Left cardiac atrium (tissue), 4 donors: ENCODE measurements around the gene ULK4. TPM values are rescaled to one million over a fixed set of nuclear protein-coding genes. Genes with fewer than 3 reads are reported as not detected.
"Not testable (repeated sequence)": the region's sequence is repeated elsewhere in the genome, so short reads cannot be mapped to it uniquely, and the experiment has no call there.

ENCODE experiments used
- ATAC-seq, 2 donors: fragments of 200-7000 bp; cut with Tn5 transposase; one replicate each; pipeline ENCODE4 v1.9.1; 2020; ENCODE audit warnings: mild to moderate bottlenecking in 2 of 2, moderate library complexity in 2 of 2
- DNase-seq: peaks from one replicate; pipeline ENCODE4 v3.0.0-alpha.2; 2020
- intact Hi-C, 2 donors: fragments of 100-400 bp; cut with DNase I; formaldehyde crosslinking; loops; one replicate each; pipeline versions ENCODE4 v1.14.1 to v1.15.1; 2022 to 2023
- total RNA-seq, 2 donors: library from RNA; stranded (reverse); fragmentation: NEBNext Ultra II Directional; extraction: Animal tissue kit (Norgen Biotek cat#: 25700); gene quantifications; one replicate each; pipeline ENCODE4 v1.2.1, GENCODE V29; 2021
- donor health status: DM: no; HTN: yes; CAD: no.
- donor health status: DM: no; HTN: yes; CAD: no; lungs with severe emphysema.
- donor health status: DM: yes; HTN: yes; CAD: no.
- donor health status: Dilated cardiomyopathy.

The ULK4 gene
- total RNA-seq, 2 donors from 2014 or later, result 12.7 to 13.8 TPM

DNA sequence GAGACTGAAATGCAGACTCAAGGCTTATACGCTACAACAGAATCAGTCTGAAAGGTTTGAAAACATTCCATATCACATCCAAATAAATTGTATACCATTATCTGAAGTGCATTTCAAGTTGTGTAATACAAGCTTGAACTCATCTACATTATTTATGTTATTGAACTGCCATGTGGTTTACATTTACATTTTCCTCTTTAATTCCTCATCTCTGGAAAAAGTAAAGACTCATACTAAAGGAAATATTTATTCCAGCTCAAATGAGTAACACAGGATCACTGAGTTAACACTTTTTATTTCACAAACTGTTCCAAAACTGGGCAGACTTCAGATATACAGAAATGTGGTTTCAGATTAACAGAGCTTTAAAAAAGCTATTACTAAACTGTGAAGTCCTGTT is 282.5 kb downstream of the ULK4 start:
- intact Hi-C loops, result no loop called here
- DNase-seq (no peak), ATAC-seq (no peak)

DNA sequence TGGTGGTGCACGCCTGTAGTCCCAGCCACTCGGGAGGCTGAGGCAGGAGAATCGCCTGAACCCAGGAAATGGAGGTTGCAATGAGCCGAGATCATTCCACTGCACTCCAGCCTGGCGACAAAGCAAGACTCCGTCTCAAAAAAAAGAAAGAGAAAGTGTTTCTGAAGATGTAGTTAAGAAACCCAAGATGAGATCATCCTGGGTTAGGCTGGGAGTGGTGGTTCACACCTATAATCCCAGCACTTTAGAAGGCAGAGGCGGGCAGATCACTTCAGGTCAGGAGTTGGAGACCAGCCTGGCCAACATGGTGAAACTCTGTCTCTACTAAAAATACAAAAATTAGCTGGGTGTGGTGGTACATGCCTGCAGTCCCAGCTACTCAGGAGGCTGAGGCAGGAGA is 286.8 kb downstream of the ULK4 start:
- intact Hi-C loops, DNase-seq, ATAC-seq: not testable (repeated sequence)

- ATAC-seq, result no peak
- intact Hi-C loops, result no loop called here
Measured at GRCh38 chr3:41674449-41674848, 287.5 kb downstream of the ULK4 start.

DNA sequence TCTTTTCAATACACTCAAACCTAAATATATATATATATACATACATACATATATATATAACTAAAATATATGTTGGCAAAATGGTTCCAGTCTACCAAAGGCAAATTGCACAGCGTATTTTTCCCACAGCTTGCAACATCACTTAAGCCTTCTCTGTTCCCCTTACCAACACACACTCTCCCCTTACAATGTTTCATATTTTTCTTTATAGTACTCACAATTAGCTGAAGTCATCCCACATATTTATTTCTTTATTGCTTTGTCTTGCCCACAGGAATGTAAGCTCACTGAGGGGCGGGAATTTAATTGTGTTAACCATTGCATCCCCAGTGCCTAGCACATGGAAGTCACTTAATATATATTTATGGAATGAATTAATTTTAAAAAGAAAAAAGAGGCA is 288.3 kb downstream of the ULK4 start:
- intact Hi-C loops, result no loop called here
- ATAC-seq (no peak), DNase-seq (no peak)

More at GRCh38 chr3:41674449-41674848, 287.5 kb downstream of the ULK4 start:
- no peak for DNase-seq

- ATAC-seq (no peak), DNase-seq (no peak)
- intact Hi-C loops, result no loop called here
Measured at GRCh38 chr3:41668379-41668778, 293.5 kb downstream of the ULK4 start.

- ATAC-seq (no peak), DNase-seq (no peak)
- intact Hi-C loops, result no loop called here
Measured at GRCh38 chr3:41662288-41662687, 299.6 kb downstream of the ULK4 start.

GRCh38 chr3:41661796-41662195 is 300.1 kb downstream of the ULK4 start:
- DNase-seq (no peak), ATAC-seq (no peak)
- intact Hi-C loops, result no loop called here

- no peak for ATAC-seq
- no peak for DNase-seq
- intact Hi-C loops, result no loop called here
Measured at GRCh38 chr3:41660510-41660909, 301.4 kb downstream of the ULK4 start.

DNA sequence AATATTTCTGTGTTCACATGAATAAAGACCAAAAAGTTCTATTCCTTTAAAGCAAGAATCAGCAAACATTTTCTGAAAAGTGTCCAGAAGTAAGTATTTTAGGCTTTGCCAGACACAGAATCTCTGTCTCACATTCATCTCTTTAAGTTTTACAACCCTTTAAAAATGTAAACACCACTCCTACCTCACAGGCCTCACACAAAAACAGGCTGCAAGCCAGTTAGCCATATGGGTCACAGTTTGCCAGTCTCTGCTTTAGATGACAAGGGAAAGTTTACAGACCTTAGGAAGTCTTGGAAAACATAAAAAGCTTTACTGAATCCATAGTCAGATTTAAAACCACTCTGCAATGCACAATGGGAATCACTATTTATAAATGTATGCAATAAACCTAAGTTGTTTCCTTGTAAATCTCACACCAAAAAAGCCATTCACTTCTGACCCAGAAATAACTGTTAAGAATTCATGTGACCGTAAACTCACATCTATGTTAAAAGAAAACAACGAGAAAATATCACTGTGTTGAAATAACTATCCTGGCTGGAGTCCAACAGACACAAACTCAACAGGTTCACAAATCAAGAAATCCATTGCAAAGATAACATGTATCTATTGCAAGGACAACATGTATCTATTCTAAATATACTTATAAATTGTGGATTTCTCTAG is 308.2 kb downstream of the ULK4 start:
- intact Hi-C loops, result no loop called here
- ATAC-seq (no peak), DNase-seq (no peak)

DNA sequence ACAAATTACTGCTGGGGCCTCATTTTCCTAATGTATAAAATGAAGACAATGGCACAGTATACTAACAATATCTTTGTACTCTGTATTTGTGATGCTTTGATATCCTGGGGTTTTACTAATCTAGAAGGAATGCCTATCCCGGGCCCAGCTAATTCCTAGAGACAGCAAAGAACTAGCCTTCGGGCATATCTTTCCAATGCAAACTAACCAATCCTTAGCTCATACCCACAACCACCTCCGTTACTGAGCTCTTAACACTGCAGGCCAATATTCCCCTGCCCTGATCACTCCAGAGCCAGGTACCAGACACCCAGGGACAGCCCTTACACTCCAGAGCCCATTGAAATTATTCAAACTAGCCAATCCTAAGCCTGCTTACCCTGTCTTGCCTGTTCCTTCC is 309.0 kb downstream of the ULK4 start:
- DNase-seq (no peak), ATAC-seq (no peak)
- intact Hi-C loops, result no loop called here

DNA sequence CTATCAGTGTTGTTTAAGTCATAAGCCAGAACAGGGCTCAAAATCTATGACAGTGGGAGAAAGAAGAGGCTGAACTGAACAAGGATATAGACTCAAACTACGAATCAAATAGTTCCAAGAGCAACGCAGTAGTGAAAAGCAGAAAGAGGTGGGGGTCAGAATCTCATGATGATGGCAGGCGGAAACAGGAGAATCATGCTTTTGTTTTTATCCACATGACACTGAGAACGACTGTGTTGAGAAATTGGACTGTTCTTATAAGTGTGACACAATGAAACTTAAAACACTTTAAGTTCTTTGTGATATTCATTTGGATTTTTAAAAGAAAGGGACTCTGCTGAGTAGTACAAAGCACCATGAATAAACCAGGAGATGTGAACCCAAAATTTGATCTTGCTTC is 309.4 kb downstream of the ULK4 start:
- intact Hi-C loops, result no loop called here
- ATAC-seq, result no peak
- DNase-seq, result no peak

DNA sequence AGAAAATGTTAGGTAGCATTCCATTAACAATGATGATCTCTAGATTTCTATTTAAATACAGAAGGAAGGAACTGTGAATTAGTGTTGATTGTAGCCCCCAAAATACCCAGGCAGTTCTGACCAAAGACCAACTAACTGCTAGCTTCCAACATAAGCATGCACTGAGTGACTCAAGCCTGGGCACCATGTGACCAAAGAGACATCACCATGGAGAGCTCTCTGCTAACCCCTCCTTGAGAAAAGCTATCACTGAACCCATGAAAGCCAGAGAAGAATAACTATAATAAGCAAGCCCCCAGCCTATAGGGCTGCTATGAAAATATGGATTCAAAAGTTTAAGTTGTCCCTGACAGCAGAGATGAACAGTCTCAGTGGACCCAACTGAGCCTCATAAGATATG is 310.2 kb downstream of the ULK4 start:
- DNase-seq (no peak), ATAC-seq (no peak)
- intact Hi-C loops, result no loop called here

- no peak for DNase-seq
- peak in 1 of 2 donors; percentile 30 for ATAC-seq
- intact Hi-C loops, result no loop called here
Measured at GRCh38 chr3:41650406-41650805, 311.5 kb downstream of the ULK4 start.

DNA sequence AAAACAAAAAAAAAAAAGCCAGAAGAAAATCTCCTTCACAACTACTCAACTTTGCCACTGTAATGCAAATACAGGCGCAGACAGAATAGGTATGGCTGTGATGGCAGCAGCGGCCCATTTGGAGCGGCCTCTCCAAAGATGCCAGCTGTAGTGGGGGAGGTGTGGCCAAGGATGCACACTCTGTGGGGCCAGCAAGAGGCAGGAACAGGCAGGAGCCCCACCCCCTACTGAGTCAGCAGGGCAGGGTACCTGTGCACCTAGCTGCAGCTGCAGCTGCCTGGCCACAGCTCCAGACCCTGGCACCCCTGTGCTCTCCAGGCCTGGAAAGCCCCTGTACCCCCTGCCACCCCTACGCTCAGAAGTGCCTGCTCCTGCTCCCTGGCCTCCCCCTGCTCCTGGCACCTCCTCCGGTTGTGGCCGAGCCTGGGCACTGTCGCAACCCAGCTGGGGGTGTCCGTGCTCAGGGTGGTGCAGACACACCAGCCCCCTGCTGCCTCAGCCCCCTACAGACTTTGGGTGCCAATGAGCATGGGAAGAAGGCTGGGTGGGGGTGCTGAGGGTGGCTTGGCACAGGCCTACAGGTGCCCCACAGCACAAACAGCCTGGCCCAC is 312.7 kb downstream of the ULK4 start:
- no peak for ATAC-seq
- intact Hi-C loops, result no loop called here
- DNase-seq, result no peak

- intact Hi-C loops, ATAC-seq, DNase-seq: not testable (repeated sequence)
Measured at GRCh38 chr3:41647730-41648129, 314.2 kb downstream of the ULK4 start.

GRCh38 chr3:41640076-41640475 is 321.8 kb downstream of the ULK4 start:
- intact Hi-C loops, result no loop called here

DNA sequence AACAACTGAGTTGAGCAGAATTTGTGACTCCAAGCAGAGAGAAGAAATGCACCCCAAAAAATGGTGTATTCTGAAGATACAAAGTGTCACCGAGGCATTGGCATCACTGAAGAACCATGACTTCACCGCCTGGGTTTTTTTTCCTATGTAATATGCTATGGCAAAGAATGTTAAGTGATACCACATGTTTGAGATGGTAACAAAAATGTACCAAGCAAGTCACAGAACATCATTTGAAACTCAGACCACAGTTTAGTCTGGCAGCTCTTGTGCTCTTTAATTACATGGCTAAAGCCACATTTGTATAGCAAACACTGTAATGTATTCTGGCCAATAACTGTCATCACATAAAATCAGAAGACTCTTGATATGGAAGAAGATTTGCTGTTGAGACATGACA is 323.5 kb downstream of the ULK4 start:
- ATAC-seq (no peak), DNase-seq (no peak)
- intact Hi-C loops, result no loop called here

More at GRCh38 chr3:41640076-41640475, 321.8 kb downstream of the ULK4 start:
- ATAC-seq (no peak), DNase-seq (no peak)

- intact Hi-C loops, result no loop called here
- DNase-seq, result no peak
- no peak for ATAC-seq
Measured at GRCh38 chr3:41632700-41633099, 329.2 kb downstream of the ULK4 start.

DNA sequence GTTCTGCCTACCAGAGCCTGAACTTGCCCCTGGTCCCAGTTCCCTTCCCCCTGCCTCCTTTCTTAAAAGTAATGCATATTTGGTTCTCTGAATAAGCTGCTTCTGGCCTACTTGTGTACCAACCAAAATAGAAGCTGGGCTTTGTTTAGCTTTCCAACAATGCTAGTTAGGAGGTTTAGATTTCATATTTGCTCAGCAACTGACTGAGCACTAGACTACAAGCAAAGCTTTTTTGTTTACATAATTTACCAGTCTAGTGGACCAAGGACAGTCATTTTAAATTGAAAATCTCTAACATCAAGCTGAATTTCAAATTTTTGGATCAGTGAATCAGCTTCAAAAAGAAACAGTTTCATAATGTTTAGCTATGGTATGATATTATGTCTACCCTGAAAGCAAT is 331.2 kb downstream of the ULK4 start:
- intact Hi-C loops, result no loop called here
- DNase-seq, result no peak
- ATAC-seq, result no peak

DNA sequence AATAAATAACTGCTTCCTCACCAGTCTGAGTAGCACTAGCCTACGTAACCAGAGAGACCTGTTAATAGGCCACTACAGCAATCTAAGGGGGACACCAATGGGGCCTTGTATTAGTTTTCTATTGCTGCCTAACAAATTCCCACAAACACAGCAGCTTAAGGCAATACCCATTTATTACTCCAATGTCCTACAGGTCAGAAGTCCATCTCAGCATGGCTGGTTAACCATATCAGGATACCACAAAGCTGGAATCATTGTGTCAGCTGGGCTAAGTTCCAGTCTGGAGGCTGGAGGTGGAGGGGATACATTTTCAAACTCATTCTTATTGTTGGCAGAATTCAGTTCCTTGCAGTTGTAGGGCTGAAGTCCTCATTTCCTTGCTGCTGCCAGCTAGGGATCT is 331.9 kb downstream of the ULK4 start:
- ATAC-seq (no peak), DNase-seq (no peak)
- intact Hi-C loops, result no loop called here

DNA sequence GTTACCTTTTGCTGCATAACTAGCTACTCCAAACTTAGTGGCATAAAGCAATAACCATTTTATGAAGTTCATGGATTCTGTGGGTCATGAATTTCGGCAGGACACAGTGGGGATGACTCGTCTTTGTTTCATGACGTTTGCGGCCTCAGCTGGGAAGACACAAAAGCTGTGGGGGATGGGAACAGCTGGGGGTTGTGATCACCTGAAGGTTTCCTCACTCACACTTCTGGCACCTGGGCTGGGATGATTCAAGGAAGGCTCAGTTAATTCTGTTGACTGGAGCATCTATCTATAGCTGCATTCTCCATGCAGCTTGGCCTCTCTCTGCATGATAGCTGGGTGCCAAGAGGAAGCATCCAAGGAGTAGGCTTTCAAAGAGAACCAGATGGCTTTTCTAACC is 332.8 kb downstream of the ULK4 start:
- DNase-seq (no peak), ATAC-seq (no peak)
- intact Hi-C loops, result no loop called here
